Activated naive CD4-positive, alpha-beta T cell treated with anti-CD3 and anti-CD28 coated beads, Interleukin-2, amount 10 ng/mL, durations not matched to agents 7 days and 5 days (primary cell): ENCODE data around the gene UMOD.

Experiments
- CTCF ChIA-PET: fragments of 350-600 bp; sonication (Branson Sonifier 250); formaldehyde crosslinking; loops from one replicate; lab custom pipeline; 2021; ENCODE audit warnings: antibody characterized with exemption; lab: Charles Lee
- DNase-seq: peaks from one replicate; pipeline ENCODE4 v3.0.0-alpha.2; 2020
- H3K27ac Mint-ChIP-seq: one replicate; pipeline ENCODE4 v1.8.0; 2021; ENCODE audit warnings: mild to moderate bottlenecking, moderate library complexity, mixed read lengths
- H3K27me3 Mint-ChIP-seq: one replicate; pipeline ENCODE4 v1.8.0; 2021; ENCODE audit warnings: mild to moderate bottlenecking, mixed read lengths
- H3K36me3 Mint-ChIP-seq: one replicate; pipeline ENCODE4 v1.8.0; 2021; ENCODE audit warnings: mixed read lengths
- H3K4me1 Mint-ChIP-seq: one replicate; pipeline ENCODE4 v1.8.0; 2021; ENCODE audit warnings: mixed read lengths
- H3K4me3 Mint-ChIP-seq: one replicate; pipeline ENCODE4 v1.8.0; 2021; ENCODE audit warnings: mild to moderate bottlenecking, moderate library complexity, mixed read lengths
- H3K9me3 Mint-ChIP-seq: one replicate; pipeline ENCODE4 v1.8.0; 2021; ENCODE audit warnings: mixed read lengths

UMOD gene

DNA sequence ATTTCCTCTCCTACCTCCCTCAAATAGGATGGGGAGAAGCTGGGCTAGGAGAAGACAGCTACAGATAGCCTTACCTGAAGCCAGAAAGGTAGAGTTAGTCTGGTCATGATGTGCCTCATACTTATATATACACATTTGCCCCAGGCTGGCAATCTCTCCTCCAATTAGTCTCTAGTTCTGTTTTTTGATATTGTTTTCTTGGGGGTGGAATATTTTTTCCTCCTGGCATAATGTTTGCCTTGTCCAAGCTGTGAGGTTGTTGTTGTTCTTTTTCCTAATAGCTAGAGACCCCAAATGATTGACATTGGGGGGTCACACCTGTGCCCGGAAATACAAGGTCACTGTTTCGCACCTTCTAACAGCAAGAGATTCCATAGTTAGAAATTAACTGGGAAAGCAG, at the start of gene UMOD:
Gene UMOD (minus strand): TSS at position 101 of the 400 bp plus-strand sequence. CDS start 1,978 bp downstream, outside the sequence.
- Mint-ChIP-seq H3K9me3 (peaks cover 2% of the 10 kb centered on the region), H3K4me1 (no peaks in the 10 kb centered on the region), H3K27me3 (no peaks in the 10 kb centered on the region), H3K4me3 (no peak within 1 kb of the TSS), H3K36me3 (no peaks in the 10 kb centered on the region), H3K27ac (no peak within 1 kb of the TSS)
- CTCF ChIA-PET, result no interaction called here
- no peak for DNase-seq

DNA sequence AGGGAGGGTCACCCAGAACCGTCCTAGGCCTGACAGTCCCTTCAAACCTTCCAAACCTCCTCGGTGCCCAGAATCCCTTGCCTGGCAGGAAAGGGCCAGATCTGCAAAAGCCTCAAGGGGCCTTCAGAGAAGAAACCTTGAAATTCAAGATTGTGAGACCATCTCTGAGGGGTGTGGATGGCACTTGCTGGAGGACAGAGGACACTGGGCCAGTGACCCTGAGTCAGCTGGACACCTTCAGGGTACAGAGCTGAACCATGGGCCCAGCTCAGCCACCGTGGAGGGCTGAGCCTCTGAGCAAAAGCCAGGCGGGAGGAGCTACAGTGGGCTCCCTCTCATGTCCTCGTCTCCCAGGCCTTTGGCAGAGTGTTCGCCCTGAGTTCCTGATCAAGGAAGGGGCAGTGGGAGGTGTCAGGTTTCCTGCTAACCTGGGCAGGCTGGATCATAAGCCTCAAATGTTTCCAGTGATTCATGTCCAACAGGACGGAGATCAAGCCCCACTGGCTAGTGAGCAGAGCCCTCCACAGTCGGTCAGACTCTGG, 49.0 kb upstream of the UMOD start:
- Mint-ChIP-seq H3K4me3 (no peak overlapping the region), H3K27ac (no peak overlapping the region), H3K4me1 (no peaks in the 10 kb centered on the region), H3K27me3 (peaks cover 4% of the 10 kb centered on the region), H3K9me3 (no peaks in the 10 kb centered on the region), H3K36me3 (no peaks in the 10 kb centered on the region)
- no peak for DNase-seq
- CTCF ChIA-PET, result interaction anchor here (1.7 kb wide), 1 partner anchor 18 kb away, joined by 4 read pairs; no protein-coding TSS in a partner anchor

GRCh38 chr16:20401066-20401465, 48.6 kb upstream of the UMOD start:
- H3K36me3 Mint-ChIP-seq, result no peaks in the 10 kb centered on the region
- no peak overlapping the region for H3K4me3 Mint-ChIP-seq
- no peaks in the 10 kb centered on the region for H3K4me1 Mint-ChIP-seq
- H3K27me3 Mint-ChIP-seq, result peaks cover 4% of the 10 kb centered on the region
- no peak overlapping the region for H3K27ac Mint-ChIP-seq
- DNase-seq, result no peak
- no peaks in the 10 kb centered on the region for H3K9me3 Mint-ChIP-seq
- CTCF ChIA-PET, result interaction anchor here (1.7 kb wide), 1 partner anchor 17 kb away, joined by 4 read pairs; no protein-coding TSS in a partner anchor

GRCh38 chr16:20399185-20399584, 46.7 kb upstream of the UMOD start:
- no peaks in the 10 kb centered on the region for H3K4me1 Mint-ChIP-seq
- no peak overlapping the region for H3K4me3 Mint-ChIP-seq
- H3K27ac Mint-ChIP-seq, result no peak overlapping the region
- H3K36me3 Mint-ChIP-seq, result no peaks in the 10 kb centered on the region
- no peak for DNase-seq
- CTCF ChIA-PET, result no interaction called here
- H3K27me3 Mint-ChIP-seq, result no peaks in the 10 kb centered on the region
- H3K9me3 Mint-ChIP-seq, result no peaks in the 10 kb centered on the region

GRCh38 chr16:20398603-20399002, 46.1 kb upstream of the UMOD start:
- H3K9me3 Mint-ChIP-seq, result no peaks in the 10 kb centered on the region
- CTCF ChIA-PET, result no interaction called here
- no peaks in the 10 kb centered on the region for H3K36me3 Mint-ChIP-seq
- no peaks in the 10 kb centered on the region for H3K27me3 Mint-ChIP-seq
- H3K4me1 Mint-ChIP-seq, result no peaks in the 10 kb centered on the region
- no peak overlapping the region for H3K27ac Mint-ChIP-seq
- no peak overlapping the region for H3K4me3 Mint-ChIP-seq
- DNase-seq, result no peak

GRCh38 chr16:20397468-20398074, 45.1 kb upstream of the UMOD start:
- no peak for DNase-seq
- Mint-ChIP-seq H3K27me3 (no peaks in the 10 kb centered on the region), H3K4me1 (no peaks in the 10 kb centered on the region), H3K4me3 (no peak overlapping the region), H3K9me3 (no peaks in the 10 kb centered on the region), H3K36me3 (no peaks in the 10 kb centered on the region), H3K27ac (no peak overlapping the region)
- CTCF ChIA-PET, result interaction anchor here (0.9 to 2.0 kb wide), 2 partner anchors 12 to 13 kb away, joined by 5 to 9 read pairs; no protein-coding TSS in a partner anchor

- Mint-ChIP-seq H3K9me3 (no peaks in the 10 kb centered on the region), H3K4me1 (no peaks in the 10 kb centered on the region), H3K4me3 (no peak overlapping the region), H3K36me3 (no peaks in the 10 kb centered on the region), H3K27me3 (no peaks in the 10 kb centered on the region), H3K27ac (no peak overlapping the region)
- CTCF ChIA-PET, result interaction anchor here (0.9 to 2.0 kb wide), 2 partner anchors 11 to 12 kb away, joined by 5 to 9 read pairs; no protein-coding TSS in a partner anchor
- DNase-seq, result no peak
These were observed 44.4 kb upstream of the UMOD start for GRCh38 chr16:20396846-20397467.

DNA sequence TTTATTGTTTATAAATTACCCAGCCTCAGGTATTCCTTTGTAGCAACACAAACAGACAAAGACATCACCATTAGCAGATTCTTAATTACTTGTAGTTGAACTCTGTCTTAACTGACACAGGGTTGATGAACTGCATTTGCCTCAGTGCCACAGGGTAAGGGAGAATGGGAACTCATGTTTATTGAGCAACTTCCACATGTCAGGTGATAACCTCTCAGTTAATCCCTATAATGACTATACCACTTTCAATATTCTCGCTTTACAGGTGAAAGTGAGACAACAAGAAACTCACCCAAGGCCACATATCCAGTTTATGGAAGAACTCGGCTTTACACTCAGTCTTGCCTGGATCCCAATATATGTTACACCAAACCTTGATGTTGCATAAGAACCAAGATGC, 43.4 kb upstream of the UMOD start:
- no peak overlapping the region for H3K4me3 Mint-ChIP-seq
- no peaks in the 10 kb centered on the region for H3K4me1 Mint-ChIP-seq
- CTCF ChIA-PET, result interaction anchor here (0.6 to 2.0 kb wide), 2 partner anchors 10 to 1185 kb away, joined by 3 to 9 read pairs; no protein-coding TSS in a partner anchor
- H3K9me3 Mint-ChIP-seq, result no peaks in the 10 kb centered on the region
- no peaks in the 10 kb centered on the region for H3K27me3 Mint-ChIP-seq
- no peak for DNase-seq
- H3K36me3 Mint-ChIP-seq, result no peaks in the 10 kb centered on the region
- H3K27ac Mint-ChIP-seq, result no peak overlapping the region

GRCh38 chr16:20393801-20394577, 41.5 kb upstream of the UMOD start:
- no peaks in the 10 kb centered on the region for H3K27me3 Mint-ChIP-seq
- no peak for DNase-seq
- H3K4me3 Mint-ChIP-seq, result no peak overlapping the region
- H3K9me3 Mint-ChIP-seq, result no peaks in the 10 kb centered on the region
- H3K4me1 Mint-ChIP-seq, result no peaks in the 10 kb centered on the region
- CTCF ChIA-PET, result interaction anchor here (1.6 kb wide), 1 partner anchor 487 kb away, joined by 4 read pairs; no protein-coding TSS in a partner anchor
- no peaks in the 10 kb centered on the region for H3K36me3 Mint-ChIP-seq
- H3K27ac Mint-ChIP-seq, result no peak overlapping the region

- DNase-seq, result no peak
- no peaks in the 10 kb centered on the region for H3K9me3 Mint-ChIP-seq
- H3K4me3 Mint-ChIP-seq, result no peak overlapping the region
- no peaks in the 10 kb centered on the region for H3K36me3 Mint-ChIP-seq
- CTCF ChIA-PET, result no interaction called here
- H3K27ac Mint-ChIP-seq, result no peak overlapping the region
- no peaks in the 10 kb centered on the region for H3K4me1 Mint-ChIP-seq
- H3K27me3 Mint-ChIP-seq, result peaks cover 6% of the 10 kb centered on the region
These were observed 38.5 kb upstream of the UMOD start for GRCh38 chr16:20391045-20391444.

DNA sequence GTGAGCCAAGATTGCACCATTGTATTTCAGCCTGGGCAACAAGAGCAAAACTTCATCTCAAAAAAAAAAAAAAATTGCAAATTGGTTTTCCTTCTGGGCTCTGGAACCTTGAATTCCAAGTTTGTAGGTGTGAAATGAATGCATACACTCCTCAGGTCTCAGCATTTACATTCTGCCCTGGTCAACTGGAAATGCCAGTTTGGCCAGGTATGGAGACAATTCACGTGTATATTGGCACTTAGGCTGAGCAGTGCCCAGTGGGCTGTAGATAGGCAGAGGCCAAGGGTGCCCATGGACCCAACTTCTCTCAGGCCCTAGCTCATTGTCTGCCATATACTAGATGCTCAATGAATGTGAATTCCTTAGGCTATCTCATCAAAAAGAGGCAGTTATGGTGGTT, 36.3 kb upstream of the UMOD start:
- no peaks in the 10 kb centered on the region for H3K36me3 Mint-ChIP-seq
- no peaks in the 10 kb centered on the region for H3K9me3 Mint-ChIP-seq
- H3K4me1 Mint-ChIP-seq, result no peaks in the 10 kb centered on the region
- peaks cover 6% of the 10 kb centered on the region for H3K27me3 Mint-ChIP-seq
- CTCF ChIA-PET, result interaction anchor here (0.6 kb wide), 1 partner anchor 1734 kb away, joined by 3 read pairs; no protein-coding TSS in a partner anchor
- no peak overlapping the region for H3K27ac Mint-ChIP-seq
- DNase-seq, result no peak
- no peak overlapping the region for H3K4me3 Mint-ChIP-seq

DNA sequence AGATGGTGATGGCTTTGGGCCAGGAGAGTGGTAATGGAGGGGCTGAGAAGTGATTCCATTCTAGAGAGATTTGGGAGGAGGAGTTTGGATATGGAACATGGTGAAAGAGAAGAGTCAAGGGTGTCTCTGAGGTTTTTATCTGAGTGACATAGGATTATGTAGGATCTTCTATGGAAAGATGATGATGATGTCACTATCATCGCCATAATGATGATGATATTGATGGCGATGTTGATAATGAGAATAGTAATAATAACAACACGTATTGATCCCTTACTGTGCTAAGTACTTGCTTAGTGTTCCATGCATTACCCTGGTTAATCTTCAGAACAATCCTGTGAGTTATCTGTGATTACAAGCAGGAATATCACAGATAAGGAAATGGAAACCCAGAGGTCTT, 35.5 kb upstream of the UMOD start:
- H3K9me3 Mint-ChIP-seq, result no peaks in the 10 kb centered on the region
- H3K27ac Mint-ChIP-seq, result no peak overlapping the region
- CTCF ChIA-PET, result no interaction called here
- no peaks in the 10 kb centered on the region for H3K36me3 Mint-ChIP-seq
- H3K4me1 Mint-ChIP-seq, result no peaks in the 10 kb centered on the region
- DNase-seq, result no peak
- H3K27me3 Mint-ChIP-seq, result peaks cover 6% of the 10 kb centered on the region
- H3K4me3 Mint-ChIP-seq, result no peak overlapping the region

- peak; percentile 69 for DNase-seq
- no peak overlapping the region for H3K4me3 Mint-ChIP-seq
- no peaks in the 10 kb centered on the region for H3K4me1 Mint-ChIP-seq
- CTCF ChIA-PET, result interaction anchor here (0.6 to 4.1 kb wide), 9 partner anchors 10 to 487 kb away, joined by 3 to 65 read pairs (median 9); no protein-coding TSS in a partner anchor
- peaks cover 6% of the 10 kb centered on the region for H3K27me3 Mint-ChIP-seq
- H3K9me3 Mint-ChIP-seq, result no peaks in the 10 kb centered on the region
- no peaks in the 10 kb centered on the region for H3K36me3 Mint-ChIP-seq
- no peak overlapping the region for H3K27ac Mint-ChIP-seq
These were observed 33.6 kb upstream of the UMOD start for GRCh38 chr16:20385844-20386832.
